Measurements from ENCODE around the gene KRTAP4-1.
"Not testable (repeated sequence)": the region's sequence is repeated elsewhere in the genome, so short reads cannot be mapped to it uniquely, and the experiment has no call there.

Gene KRTAP4-1

GRCh38 chr17:41141361-41141760, 43.4 kb downstream of the KRTAP4-1 start:
- no peaks in the 10 kb centered on the region for H3K36me3 ChIP-seq (ENCODE audit: control insufficient read depth, low read length)
- no peaks in the 10 kb centered on the region for H3K27me3 ChIP-seq (ENCODE audit: control insufficient read depth, low read length)
- no peaks in the 10 kb centered on the region for H3K79me2 ChIP-seq (ENCODE audit: control insufficient read depth, low read length)
- H3K27ac ChIP-seq (ENCODE audit: low read depth, low read length): no peak overlapping the region
- H3F3A ChIP-seq (ENCODE audit: control insufficient read depth, insufficient read depth): no peaks in the 10 kb centered on the region
- H3K4me1 ChIP-seq (ENCODE audit: control insufficient read depth, low read length): no peaks in the 10 kb centered on the region
- H4K20me1 ChIP-seq (ENCODE audit: control insufficient read depth, insufficient read depth, low read depth, low read length): no peaks in the 10 kb centered on the region
- TF ChIP-seq CTCF (IDR thresholded peaks at IDR 0.05; ENCODE audit: low read depth, low read length, poor library complexity, severe bottlenecking): no peak
- no peak for TF ChIP-seq EZH2phosphoT487 (IDR thresholded peaks at IDR 0.05; ENCODE audit: borderline replicate concordance, low read length)
- H3K9me3 ChIP-seq (ENCODE audit: control insufficient read depth, insufficient read depth, low read length): peaks cover 15% of the 10 kb centered on the region
- no peaks in the 10 kb centered on the region for H3K9me2 ChIP-seq (replicated peaks; ENCODE audit: control insufficient read depth, low read length)
- H3K4me2 ChIP-seq (ENCODE audit: low read length): no peak overlapping the region
- H3K4me3 ChIP-seq (ENCODE audit: low read length): no peak overlapping the region

GRCh38 chr17:41140360-41141131, 44.2 kb downstream of the KRTAP4-1 start, which contains the start of gene KRTAP4-6:
Gene KRTAP4-6, minus strand, starts transcription at chr17:41140544. Its CDS starts 57 bp downstream, at chr17:41140487.
- Histone ChIP-seq H3K4me1 (ENCODE audit: control insufficient read depth, low read length) (no peaks in the 10 kb centered on the region), H3K9me3 (ENCODE audit: control insufficient read depth, insufficient read depth, low read length) (peaks cover 15% of the 10 kb centered on the region), H4K20me1 (ENCODE audit: control insufficient read depth, insufficient read depth, low read depth, low read length) (no peaks in the 10 kb centered on the region), H3K4me2 (ENCODE audit: low read length) (no peak within 1 kb of the TSS), H3K27me3 (ENCODE audit: control insufficient read depth, low read length) (no peaks in the 10 kb centered on the region), H3F3A (ENCODE audit: control insufficient read depth, insufficient read depth) (no peaks in the 10 kb centered on the region), H3K36me3 (ENCODE audit: control insufficient read depth, low read length) (no peaks in the 10 kb centered on the region), H3K27ac (ENCODE audit: low read depth, low read length) (no peak within 1 kb of the TSS), H3K9me2 (replicated peaks; ENCODE audit: control insufficient read depth, low read length) (no peaks in the 10 kb centered on the region), H3K79me2 (ENCODE audit: control insufficient read depth, low read length) (no peaks in the 10 kb centered on the region), H3K4me3 (ENCODE audit: low read length) (no peak within 1 kb of the TSS)
- TF ChIP-seq CTCF (IDR thresholded peaks at IDR 0.05; ENCODE audit: low read depth, low read length, poor library complexity, severe bottlenecking): no peak

GRCh38 chr17:41139865-41140264, 44.8 kb downstream of the KRTAP4-1 start:
- H3K4me3 ChIP-seq (ENCODE audit: low read length); H3K4me1 ChIP-seq (ENCODE audit: control insufficient read depth, low read length); H3K27me3 ChIP-seq (ENCODE audit: control insufficient read depth, low read length); H3K27ac ChIP-seq (ENCODE audit: low read depth, low read length); H3K9me2 ChIP-seq (replicated peaks; ENCODE audit: control insufficient read depth, low read length); H3K36me3 ChIP-seq (ENCODE audit: control insufficient read depth, low read length); H3K4me2 ChIP-seq (ENCODE audit: low read length); H4K20me1 ChIP-seq (ENCODE audit: control insufficient read depth, insufficient read depth, low read depth, low read length); H3F3A ChIP-seq (ENCODE audit: control insufficient read depth, insufficient read depth); H3K79me2 ChIP-seq (ENCODE audit: control insufficient read depth, low read length): not testable (repeated sequence)
- H3K9me3 ChIP-seq (ENCODE audit: control insufficient read depth, insufficient read depth, low read length): peaks cover 15% of the 10 kb centered on the region

Measured in DOHH2 (cell line).